ENCODE results near the gene SNX9. TPM values are rescaled to one million over a fixed set of nuclear protein-coding genes. Genes with fewer than 3 reads are reported as not detected.

SNX9 gene
- total and polyA plus RNA-seq, 2 of the 8 experiments (the other 6 are each of a cell fraction or from before 2014, with no cell fraction given), result 11.8 to 23.2 TPM

DNA sequence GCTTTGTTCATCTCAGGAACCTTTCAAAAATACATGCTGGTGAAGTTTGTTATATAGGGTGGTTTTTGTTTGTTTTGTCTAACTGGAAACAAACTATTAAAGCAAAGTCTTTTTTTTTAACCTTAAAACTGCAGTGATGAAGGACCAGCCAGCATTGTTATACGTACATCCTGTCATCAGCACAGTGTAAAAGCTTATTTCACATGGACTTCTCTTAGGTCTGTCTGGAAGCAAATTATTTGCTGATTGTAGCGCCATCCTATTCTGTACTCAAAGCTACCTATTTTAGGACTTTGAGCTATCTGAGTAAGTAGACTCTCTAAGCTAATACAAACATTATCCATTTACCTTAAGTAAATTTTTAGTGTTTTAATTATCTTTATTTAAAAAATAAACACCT, 61.7 kb downstream of the SNX9 start:
- Histone ChIP-seq H2BK20ac (ENCODE audit: low read length) (no peak overlapping the region), H2BK12ac (ENCODE audit: low read depth, low read length) (no peak overlapping the region), H4K8ac (ENCODE audit: extremely low read depth, insufficient read depth, low read length) (no peak overlapping the region), H3K79me2 (ENCODE audit: control insufficient read depth in 1 of 2, insufficient read depth in 2 of 2, low read length in 2 of 2) (no peaks in the 10 kb centered on the region; a peak in 1 of 4 replicates), H4K91ac (replicated peaks; ENCODE audit: insufficient read length, low read length) (no peak overlapping the region), H4K5ac (ENCODE audit: insufficient read length, low read depth, low read length) (no peak overlapping the region), H4K20me1 (replicated peaks in 1 of 2; ENCODE audit: control insufficient read depth in 1 of 2, insufficient read depth in 2 of 2, low read length in 2 of 2) (peaks cover 1 to 2% of the 10 kb centered on the region in 2 experiments), H2BK15ac (ENCODE audit: low read length) (no peak overlapping the region), H3K27me3 (replicated peaks in 1 of 4; ENCODE audit: control insufficient read depth in 3 of 4, extremely low read depth in 1 of 4, insufficient read depth in 3 of 4, low read length in 3 of 4) (no peaks in the 10 kb centered on the region), H3K79me1 (ENCODE audit: low read depth, low read length) (peaks cover 2% of the 10 kb centered on the region; the same call in 1 of the 2 replicates), H3K4ac (replicated peaks; ENCODE audit: insufficient read length, low read depth, low read length) (no peak overlapping the region), H3K4me1 (replicated peaks in 1 of 4; ENCODE audit: control insufficient read depth in 3 of 4, insufficient read depth in 4 of 4, low read length in 3 of 4) (peaks cover 0 to 6% (median 2%) of the 10 kb centered on the region in 4 experiments; a peak in 2 of 7 replicates), H3K4me2 (ENCODE audit: insufficient read depth in 1 of 2, low read depth in 2 of 2, low read length in 2 of 2) (no peak overlapping the region), H2BK120ac (replicated peaks; ENCODE audit: low read depth, low read length) (no peak overlapping the region), H3K18ac (ENCODE audit: extremely low read depth, low read length) (no peak overlapping the region), H2AFZ (ENCODE audit: low read length) (no peak overlapping the region), H3K56ac (replicated peaks; ENCODE audit: insufficient read length, low read depth, low read length) (no peak overlapping the region), H3K36me3 (ENCODE audit: control insufficient read depth in 2 of 4, insufficient read depth in 4 of 4, low read length in 3 of 4) (peaks cover 0 to 17% (median 4%) of the 10 kb centered on the region in 4 experiments; a peak in 4 of 8 replicates), H2AK5ac (ENCODE audit: low read depth, low read length) (no peak overlapping the region), H3K14ac (ENCODE audit: insufficient read length) (no peak overlapping the region), H3K9me3 (ENCODE audit: insufficient read depth in 2 of 2, low read depth in 1 of 2, low read length in 1 of 2) (no peaks in the 10 kb centered on the region), H3K27ac (ENCODE audit: low read depth, low read length) (no peak overlapping the region), H3K4me3 (ENCODE audit: extremely low read depth in 1 of 4, insufficient read depth in 2 of 4, low read depth in 3 of 4, low read length in 4 of 4) (no peak overlapping the region), H3K9ac (replicated peaks in 1 of 4; ENCODE audit: extremely low read depth in 1 of 4, low read depth in 3 of 4, low read length in 3 of 4) (no peak overlapping the region), H2BK5ac (ENCODE audit: low read depth, low read length) (no peak overlapping the region), H3K23ac (ENCODE audit: insufficient read length) (no peak overlapping the region), H3K23me2 (ENCODE audit: low read depth, low read length) (no peaks in the 10 kb centered on the region)
- POLR2A ChIA-PET (ENCODE audit: partially characterized antibody), result no interaction called here
- CTCF ChIA-PET (ENCODE audit: partially characterized antibody), result interaction anchor here (1.0 kb wide), 1 partner anchor 11 kb away, joined by 3 read pairs; no protein-coding TSS in a partner anchor
- no peak for FAIRE-seq
- DNase-seq (ENCODE audit: low read depth in 1 of 2, low spot score in 2 of 2), result no peak
- 93% methylated on average over 2 of the region's 2 CpGs; no CpG with 5 or more reads in 1 of the 2 experiments for WGBS, 2 experiments (ENCODE audit: extremely low coverage in 1 of 2, insufficient coverage in 1 of 2, insufficient read length in 1 of 2, insufficient replicate concordance in 2 of 2, low coverage in 1 of 2, low lambda C conversion rate in 2 of 2, missing lambda C conversion rate in 1 of 2)
- no peak for TF ChIP-seq SIX5 (IDR thresholded peaks at IDR 0.05; ENCODE audit: low read depth, low read length)
- no peak for TF ChIP-seq GABPA (IDR thresholded peaks at IDR 0.05; ENCODE audit: borderline replicate concordance, insufficient read depth, low read length)
- TF ChIP-seq, protein P1, sequence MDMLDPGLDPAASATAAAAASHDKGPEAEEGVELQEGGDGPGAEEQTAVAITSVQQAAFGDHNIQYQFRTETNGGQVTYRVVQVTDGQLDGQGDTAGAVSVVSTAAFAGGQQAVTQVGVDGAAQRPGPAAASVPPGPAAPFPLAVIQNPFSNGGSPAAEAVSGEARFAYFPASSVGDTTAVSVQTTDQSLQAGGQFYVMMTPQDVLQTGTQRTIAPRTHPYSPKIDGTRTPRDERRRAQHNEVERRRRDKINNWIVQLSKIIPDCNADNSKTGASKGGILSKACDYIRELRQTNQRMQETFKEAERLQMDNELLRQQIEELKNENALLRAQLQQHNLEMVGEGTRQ (IDR thresholded peaks at IDR 0.05; ENCODE audit: low read length), result no peak
- TF ChIP-seq CBX8 (IDR thresholded peaks at IDR 0.05; ENCODE audit: borderline replicate concordance, low read depth, low read length), result no peak
- TF ChIP-seq, protein P2, sequence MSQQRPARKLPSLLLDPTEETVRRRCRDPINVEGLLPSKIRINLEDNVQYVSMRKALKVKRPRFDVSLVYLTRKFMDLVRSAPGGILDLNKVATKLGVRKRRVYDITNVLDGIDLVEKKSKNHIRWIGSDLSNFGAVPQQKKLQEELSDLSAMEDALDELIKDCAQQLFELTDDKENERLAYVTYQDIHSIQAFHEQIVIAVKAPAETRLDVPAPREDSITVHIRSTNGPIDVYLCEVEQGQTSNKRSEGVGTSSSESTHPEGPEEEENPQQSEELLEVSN (IDR thresholded peaks at IDR 0.05), result no peak
- TF ChIP-seq EZH2 (IDR thresholded peaks at IDR 0.05; ENCODE audit: low read depth, low read length, severe bottlenecking), result no peak
- no peak for TF ChIP-seq NANOG (IDR thresholded peaks at IDR 0.05; ENCODE audit: insufficient read depth, low read depth, low read length, poor library complexity, severe bottlenecking)
- TF ChIP-seq SAP30 (IDR thresholded peaks at IDR 0.05; ENCODE audit: insufficient read depth, insufficient replicate concordance, low read length), result no peak
- TF ChIP-seq, protein P3, sequence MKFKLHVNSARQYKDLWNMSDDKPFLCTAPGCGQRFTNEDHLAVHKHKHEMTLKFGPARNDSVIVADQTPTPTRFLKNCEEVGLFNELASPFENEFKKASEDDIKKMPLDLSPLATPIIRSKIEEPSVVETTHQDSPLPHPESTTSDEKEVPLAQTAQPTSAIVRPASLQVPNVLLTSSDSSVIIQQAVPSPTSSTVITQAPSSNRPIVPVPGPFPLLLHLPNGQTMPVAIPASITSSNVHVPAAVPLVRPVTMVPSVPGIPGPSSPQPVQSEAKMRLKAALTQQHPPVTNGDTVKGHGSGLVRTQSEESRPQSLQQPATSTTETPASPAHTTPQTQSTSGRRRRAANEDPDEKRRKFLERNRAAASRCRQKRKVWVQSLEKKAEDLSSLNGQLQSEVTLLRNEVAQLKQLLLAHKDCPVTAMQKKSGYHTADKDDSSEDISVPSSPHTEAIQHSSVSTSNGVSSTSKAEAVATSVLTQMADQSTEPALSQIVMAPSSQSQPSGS (IDR thresholded peaks at IDR 0.05; ENCODE audit: low read length), result no peak
- no peak for TF ChIP-seq SIRT6 (IDR thresholded peaks at IDR 0.05; ENCODE audit: low read length)

Measured in H1 (cell line).